Activated T-cell treated with anti-CD3 and anti-CD28 coated beads for 48 hours (primary cell): ENCODE data around the gene CCND1.

Source experiments
- DNase-seq: peaks from one replicate; pipeline ENCODE4 v3.0.0-alpha.2; 2020; ENCODE audit warnings: low read depth

CCND1 gene

DNA sequence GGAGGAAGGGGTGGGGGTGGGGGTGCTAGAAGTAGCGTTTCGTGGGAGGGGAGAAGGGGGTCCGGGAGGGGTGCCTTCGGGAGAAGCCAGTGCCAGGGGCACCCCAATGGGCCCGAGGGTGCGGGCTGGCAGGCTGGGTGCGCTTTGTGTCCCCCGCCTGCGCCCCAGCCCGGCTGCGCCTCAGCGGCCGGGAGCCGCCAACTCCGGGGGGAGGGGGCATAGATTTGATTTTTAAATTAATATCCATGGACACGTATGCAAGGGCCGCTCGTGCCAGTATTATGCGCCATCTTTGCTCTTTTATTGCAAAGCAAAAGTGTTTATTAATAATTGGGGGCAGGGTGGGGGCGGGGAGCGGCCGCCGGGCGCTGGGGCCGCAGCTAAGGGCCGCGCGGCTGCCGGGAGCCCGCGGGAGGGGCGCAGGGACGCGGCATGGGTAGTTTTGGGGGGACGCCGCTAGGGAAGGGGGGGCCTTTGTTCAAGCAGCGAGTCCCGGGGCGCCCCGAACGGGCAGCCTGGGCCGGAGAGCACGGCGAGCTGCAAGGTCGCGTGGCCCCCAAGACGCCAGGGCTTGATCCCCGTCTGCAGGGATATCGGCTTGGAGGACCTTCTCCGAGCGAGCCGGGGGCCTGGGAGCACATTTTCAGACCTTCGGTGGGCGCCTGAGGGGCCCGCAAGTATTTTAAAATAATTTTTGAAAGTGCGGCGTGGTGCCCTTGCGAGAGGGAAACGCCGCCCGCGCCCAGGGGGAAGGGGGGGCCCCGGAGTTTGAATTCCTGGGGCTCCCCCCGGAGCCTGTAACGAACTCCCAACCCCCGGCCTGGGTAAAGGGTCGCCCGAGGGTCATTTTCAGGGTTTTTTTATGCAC lies 959 bp downstream of the CCND1 start:
- DNase-seq, result no peak

DNA sequence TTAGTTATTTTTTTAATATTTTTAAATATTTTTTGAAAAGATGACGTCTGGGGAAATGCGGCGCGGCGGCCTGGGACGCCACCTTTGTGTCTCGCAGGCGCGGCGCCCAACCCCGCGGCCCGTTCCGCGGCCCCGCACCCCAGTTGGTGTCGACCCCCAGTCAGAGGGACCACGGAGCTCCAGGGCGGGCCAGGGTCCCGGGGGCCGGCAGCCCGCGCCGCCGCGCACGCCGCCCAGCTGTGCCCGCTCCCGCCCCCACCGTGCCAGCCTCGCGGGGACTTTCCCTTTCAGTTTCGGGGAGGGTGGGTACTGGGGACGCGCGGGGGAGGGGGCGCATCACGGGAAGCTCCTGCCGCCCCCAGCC lies 1.6 kb downstream of the CCND1 start:
- DNase-seq, result no peak

DNA sequence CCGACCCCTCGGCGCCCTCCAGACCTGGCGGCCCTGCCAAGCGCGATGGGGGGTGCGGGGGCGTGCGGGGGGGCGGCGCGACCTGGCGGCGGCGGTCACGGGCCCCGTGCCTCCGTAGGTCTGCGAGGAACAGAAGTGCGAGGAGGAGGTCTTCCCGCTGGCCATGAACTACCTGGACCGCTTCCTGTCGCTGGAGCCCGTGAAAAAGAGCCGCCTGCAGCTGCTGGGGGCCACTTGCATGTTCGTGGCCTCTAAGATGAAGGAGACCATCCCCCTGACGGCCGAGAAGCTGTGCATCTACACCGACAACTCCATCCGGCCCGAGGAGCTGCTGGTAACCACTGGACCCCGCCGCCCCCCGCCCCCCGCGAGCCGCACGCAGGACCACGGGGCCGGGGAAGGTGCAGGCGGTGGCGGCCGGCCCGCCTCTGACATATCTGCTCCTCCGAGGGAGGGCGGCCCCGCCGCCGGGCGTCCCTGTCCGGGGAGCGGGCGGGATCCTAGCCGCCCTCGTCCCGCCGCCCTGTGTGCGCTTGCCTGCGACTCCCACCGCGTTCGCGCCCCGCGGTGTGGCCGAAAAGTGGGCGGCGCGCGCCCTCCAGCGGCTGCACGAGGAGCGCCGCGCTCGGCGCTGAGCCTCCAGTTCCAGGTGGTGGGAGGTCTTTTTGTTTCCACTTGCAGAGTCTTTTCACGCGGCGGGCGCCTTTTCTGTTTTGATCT lies 2.1 kb downstream of the CCND1 start:
- DNase-seq, result peak; percentile 82

DNA sequence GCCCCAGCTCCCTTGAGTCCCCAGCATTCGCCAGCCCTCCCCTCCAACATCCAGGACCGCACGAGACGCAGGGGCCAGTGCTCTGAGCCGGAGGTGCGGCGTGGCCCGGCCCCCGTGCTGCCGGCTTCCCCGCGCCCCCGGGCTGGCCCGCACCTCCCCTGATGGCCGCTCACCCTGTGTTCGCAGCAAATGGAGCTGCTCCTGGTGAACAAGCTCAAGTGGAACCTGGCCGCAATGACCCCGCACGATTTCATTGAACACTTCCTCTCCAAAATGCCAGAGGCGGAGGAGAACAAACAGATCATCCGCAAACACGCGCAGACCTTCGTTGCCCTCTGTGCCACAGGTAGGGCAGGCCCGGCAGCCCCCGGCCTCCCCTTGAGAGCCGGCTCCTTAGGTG lies 2.7 kb downstream of the CCND1 start:
- no peak for DNase-seq

DNA sequence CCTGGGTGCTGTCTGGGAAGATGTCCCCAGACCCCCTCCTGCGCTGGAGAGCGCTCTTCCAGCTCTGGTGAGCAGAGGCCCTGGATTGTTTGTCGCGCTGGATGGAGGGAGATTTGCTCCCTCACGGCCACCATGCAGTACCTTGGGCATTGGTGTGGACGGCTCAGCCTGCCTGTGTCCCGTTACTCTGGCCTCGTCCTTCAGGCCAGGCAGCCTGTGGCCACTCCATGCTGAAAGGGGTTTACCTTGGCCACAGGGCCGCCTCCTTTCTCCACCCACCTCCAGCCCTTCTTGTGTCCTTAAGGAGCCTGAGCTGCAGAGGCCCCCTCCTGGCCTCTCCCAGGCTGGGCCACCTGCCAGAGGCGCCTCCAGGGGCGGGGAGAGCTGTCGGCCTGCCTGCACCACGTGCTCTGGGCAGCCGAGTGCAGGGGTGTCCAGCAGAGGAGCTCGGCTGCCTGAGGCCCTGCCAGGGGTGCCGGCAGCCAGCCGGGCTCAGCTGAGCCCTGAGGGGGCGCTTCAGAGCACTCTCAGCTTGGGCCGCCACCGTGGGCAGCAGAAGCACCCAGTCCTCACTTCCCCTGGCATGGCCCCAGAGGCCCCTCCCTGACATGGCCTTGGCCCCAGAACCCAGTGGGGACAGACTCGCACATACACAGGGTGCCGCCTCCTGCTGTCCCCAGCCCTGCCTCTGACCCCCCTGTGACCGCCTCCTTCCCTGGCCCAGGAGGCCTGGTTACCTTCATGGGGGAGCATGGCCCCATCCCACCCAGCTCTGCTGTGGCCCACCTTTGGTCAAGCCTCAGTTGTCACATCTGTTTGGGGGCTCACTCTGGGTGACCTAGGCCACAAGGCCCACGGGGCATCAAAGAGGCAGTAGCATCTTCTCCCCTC lies 3.4 kb downstream of the CCND1 start:
- no peak for DNase-seq

DNA sequence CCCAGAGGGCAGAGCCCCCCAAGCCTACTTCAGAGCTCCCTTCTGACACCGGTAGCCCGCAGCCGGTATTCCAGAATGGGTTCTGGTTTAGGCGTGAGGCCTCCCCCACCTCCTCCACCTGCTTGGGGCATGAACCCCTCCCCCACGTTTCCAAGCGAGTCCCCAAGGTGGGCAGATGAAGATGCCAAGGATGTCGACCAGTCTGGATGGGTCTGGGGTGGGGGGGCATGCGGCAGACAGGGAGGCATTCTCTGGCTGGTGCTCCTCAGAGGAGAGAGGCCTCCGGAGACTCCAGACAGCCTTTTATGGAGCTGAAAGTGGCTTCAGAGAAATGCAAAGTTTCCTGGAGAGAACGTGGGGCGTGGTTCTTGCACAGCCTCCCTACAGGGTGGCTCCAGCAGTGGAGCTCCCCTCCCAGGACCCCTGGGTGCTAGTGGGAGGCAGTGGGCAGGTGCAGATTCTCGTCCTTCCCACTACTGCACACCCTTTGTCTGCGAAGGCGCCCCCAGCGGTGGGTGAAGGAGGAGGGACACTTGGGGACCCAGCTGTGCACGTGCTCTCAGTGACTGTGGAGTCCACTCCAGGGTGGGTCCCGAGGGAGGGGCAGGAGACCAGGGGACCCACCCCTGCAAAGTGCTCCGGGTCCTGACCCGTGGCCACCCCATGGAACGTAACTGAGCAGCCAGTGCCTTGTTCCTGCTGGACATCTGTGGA lies 4.2 kb downstream of the CCND1 start:
- DNase-seq, result no peak

DNA sequence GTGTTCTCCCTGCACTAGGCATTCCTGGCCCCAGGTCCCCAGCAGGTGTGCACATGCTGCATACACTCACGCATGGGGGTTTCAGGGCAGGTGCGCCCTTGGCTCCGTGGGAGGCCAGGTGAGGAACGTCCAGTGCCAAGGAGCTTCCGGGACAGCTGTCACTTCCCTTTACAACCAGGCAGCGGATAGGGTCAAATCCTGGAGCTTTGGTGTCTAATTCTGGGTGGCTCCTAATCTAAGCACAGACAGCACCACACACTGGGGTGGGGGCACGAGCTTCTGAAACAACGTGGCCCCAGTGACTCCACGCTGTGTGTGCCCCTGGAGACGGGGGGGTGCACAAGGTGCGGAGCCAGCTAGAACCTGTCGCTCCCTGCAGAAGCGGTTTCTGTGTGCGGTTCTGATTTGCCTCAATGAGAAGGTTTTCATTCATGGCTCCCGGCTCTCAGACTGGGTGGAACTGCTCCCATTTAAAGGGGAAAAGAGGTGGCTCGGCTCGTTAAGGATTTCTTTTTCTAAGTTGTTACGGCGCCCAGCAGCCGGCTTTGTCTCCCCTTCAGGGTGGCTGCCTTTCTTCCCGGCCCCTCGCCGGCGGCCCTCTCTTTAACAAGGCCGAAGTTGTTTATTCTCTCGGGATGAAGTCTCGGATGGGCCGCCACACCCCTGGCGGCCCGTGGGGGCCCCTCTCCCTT lies 5.0 kb downstream of the CCND1 start:
- no peak for DNase-seq

DNA sequence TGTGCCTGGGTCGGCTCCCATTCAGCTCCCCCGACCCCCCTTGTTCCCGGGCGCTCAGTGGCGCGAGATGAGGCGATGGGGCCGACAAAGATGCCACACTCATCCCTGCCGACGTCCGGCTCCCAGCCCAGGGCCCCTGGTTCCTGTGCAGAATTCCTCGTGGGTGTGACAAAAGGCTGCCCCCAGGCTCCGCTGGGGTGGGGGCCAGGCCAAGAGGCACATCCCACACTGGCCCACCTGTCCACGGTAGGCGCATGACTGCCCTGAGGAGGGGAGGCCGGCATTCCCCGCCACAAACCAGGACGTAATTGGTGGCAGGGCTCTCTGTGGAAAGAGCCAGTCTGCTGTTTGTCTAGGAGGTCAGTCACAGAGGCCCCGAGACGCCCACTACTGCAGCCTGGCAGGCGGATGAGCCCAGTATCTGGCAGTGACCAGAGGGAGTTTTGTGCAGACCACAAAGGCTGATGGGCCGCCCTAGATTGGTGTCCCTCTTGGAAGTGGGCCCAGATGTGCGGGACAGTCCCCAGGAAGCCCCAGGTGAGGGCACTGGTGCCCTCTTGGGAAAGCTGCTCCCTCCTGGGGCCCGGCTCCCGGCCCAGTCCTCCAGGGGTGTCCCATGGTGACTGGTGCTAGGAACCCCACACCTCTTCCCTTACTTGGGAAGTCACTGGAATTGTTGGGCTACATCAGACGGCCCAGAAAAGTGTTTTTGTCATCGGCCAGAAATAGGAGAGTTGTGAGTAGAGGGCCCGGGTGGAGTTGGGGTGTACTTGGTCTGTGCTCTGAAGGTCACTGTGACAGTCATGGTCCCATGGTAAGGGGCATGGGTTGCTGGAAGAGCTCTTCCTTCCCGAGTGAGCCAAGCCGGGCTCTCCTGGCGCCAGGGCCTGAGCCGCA lies 5.8 kb downstream of the CCND1 start:
- DNase-seq, result no peak

DNA sequence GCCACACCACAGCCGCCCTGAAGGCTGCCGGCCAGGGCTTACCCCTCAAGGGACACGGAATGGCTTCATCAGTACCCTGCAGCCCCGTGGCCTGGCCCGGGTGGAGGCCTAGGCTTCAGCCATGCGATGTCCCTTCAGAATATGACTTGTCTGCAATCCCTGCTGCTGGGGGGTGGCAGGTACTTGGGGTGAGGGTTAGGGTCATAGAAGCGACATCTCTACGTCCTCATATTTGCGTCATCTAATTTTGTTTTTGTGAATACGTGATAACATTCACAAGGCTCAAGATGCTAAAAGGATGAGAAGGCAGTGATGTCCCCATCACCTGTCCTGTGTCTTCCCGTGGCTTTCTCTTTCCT lies 6.4 kb downstream of the CCND1 start:
- DNase-seq, result no peak

DNA sequence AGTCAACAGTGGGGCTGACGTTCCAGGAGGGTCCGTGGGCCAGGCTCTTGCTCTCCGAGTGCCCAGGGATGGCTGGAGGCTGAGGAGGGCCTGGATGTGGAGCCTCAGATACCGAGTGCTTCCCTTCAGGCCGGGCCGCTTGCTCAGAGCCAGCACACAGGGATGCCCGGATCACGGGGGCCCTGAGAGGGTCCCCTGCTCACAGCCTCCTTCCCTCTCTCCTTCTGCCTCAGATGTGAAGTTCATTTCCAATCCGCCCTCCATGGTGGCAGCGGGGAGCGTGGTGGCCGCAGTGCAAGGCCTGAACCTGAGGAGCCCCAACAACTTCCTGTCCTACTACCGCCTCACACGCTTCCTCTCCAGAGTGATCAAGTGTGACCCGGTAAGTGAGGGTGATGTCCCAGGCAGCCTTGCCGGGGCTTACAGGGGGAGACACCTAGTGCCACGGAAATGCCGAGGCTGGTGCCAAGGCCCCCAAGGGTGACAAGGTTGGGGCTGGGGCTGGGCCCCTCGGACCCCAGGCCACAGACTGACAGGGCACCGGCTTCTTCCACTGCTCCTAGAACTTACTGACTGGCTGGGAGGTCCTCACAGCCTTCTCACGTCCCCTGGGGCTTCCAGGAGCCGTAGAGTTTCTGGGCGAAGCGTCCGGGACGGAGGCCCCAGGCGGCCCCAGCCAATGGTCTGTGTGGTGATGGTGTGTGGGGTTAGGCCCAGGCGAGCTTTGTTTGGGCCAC lies 7.0 kb downstream of the CCND1 start:
- DNase-seq, result no peak

DNA sequence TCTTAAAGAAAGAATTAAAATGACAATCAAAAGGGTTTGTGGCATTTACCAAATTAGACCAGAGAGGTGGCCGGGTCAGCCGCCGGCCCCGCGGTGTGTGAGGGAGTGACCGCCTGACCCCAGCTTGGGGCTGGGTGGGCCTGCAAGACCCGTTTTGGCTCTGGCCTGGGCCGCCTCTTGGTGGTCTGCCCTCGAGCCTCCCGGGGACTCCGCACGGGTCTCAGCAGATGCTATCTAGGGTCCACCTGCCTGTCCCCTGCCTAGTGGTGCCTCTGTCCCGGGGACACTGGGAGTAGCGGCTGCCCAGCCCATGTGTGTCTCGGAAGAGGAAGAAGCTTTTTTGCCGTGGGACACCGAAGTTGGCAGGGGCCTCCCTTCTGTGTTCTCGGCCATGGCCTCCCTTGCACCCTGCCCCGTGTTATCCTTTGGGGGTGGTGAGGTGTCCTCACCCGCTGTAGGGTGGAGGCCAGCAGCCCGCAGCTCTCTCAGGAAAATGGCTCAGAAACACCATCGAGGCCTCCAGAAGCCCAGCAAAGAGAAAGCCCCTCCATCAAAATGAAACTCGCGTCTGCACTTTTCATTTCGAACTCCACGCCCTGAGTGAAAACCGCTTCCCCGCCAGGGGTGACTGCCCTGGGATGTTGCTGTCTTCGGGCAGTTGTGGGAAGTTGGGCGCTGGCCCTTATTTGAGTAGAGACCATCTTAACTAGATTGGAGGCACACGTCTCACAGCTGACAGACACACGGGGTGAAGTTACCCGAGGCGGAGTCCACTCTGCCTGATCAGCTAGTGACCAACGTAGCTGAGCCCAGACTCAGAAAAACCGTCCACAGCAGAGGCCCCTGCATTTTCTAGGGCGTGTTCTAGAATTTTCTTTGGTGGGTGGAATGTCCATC lies 8.0 kb downstream of the CCND1 start:
- no peak for DNase-seq

DNA sequence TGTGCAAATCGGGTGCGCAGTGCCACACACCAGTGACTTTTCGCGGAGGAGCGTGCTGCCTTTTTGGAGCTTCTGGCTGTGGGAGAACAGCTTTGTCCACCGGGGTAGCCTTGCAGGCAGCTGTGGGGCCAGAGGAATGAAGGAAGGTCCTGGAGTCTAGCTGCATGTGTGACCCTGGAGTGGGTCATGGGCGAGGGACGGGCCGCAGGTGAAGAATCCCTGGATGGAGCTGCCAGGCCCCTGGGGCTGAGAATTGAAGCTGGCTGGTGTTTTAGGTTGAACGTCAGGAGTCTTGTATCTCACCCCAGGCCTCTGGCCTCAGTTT lies 8.6 kb downstream of the CCND1 start:
- no peak for DNase-seq

DNA sequence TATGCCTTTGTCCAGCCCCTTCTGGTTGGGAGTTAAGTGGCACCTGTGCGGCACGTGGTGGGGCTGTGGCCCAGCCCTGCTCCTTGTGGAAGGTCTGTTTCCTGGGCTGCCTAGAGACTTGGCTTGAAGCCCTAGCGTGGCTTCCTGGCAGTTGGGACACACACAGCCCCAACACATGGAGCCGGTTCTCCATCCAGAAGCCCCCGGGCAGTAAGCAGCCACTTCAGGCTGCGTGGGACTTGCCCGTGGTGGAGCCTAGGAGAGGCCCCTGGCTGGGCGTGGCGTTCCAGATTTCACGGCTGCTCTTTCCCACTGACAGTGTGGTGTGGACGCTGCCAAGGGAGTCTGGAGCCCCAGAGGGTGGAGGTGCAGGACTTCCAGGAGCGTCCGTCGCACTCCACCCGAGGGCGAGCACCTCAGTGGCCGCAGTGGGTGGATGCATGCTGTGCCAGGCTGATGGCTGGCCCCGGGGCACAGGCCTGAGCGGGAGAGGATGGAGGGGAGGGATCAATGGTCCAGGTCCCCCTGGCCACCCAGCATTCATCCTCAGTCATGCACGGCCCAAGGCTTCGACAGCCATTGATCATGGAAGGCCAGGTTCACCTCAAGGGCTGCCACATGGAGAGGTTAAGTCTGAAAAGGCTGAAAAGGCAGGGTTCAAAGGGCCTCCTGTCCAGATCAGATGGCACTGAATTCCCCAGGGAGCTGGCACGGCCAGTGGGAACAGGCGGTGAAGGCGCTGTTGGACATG lies 9.3 kb downstream of the CCND1 start:
- no peak for DNase-seq

DNA sequence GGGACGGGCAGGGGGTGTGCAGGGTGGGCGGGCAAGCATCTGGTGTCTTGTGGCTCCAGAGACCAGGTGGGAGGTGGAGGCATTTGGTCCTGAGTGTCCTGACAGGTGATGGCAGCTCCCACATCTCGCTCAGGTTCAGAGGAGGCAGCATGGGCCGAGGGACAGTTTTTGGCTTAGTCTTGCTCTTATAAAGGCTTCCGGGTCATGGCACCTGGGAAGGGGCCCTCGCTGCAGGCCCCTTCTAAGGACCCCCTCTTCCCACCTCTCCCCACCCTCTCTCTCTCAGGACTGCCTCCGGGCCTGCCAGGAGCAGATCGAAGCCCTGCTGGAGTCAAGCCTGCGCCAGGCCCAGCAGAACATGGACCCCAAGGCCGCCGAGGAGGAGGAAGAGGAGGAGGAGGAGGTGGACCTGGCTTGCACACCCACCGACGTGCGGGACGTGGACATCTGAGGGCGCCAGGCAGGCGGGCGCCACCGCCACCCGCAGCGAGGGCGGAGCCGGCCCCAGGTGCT lies 9.9 kb downstream of the CCND1 start:
- no peak for DNase-seq

DNA sequence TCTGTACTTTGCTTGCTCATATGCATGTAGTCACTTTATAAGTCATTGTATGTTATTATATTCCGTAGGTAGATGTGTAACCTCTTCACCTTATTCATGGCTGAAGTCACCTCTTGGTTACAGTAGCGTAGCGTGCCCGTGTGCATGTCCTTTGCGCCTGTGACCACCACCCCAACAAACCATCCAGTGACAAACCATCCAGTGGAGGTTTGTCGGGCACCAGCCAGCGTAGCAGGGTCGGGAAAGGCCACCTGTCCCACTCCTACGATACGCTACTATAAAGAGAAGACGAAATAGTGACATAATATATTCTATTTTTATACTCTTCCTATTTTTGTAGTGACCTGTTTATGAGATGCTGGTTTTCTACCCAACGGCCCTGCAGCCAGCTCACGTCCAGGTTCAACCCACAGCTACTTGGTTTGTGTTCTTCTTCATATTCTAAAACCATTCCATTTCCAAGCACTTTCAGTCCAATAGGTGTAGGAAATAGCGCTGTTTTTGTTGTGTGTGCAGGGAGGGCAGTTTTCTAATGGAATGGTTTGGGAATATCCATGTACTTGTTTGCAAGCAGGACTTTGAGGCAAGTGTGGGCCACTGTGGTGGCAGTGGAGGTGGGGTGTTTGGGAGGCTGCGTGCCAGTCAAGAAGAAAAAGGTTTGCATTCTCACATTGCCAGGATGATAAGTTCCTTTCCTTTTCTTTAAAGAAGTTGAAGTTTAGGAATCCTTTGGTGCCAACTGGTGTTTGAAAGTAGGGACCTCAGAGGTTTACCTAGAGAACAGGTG lies 11.1 kb downstream of the CCND1 start:
- DNase-seq, result no peak

DNA sequence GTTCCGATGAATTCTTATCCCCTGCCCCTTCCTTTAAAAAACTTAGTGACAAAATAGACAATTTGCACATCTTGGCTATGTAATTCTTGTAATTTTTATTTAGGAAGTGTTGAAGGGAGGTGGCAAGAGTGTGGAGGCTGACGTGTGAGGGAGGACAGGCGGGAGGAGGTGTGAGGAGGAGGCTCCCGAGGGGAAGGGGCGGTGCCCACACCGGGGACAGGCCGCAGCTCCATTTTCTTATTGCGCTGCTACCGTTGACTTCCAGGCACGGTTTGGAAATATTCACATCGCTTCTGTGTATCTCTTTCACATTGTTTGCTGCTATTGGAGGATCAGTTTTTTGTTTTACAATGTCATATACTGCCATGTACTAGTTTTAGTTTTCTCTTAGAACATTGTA lies 12.0 kb downstream of the CCND1 start:
- no peak for DNase-seq

DNA sequence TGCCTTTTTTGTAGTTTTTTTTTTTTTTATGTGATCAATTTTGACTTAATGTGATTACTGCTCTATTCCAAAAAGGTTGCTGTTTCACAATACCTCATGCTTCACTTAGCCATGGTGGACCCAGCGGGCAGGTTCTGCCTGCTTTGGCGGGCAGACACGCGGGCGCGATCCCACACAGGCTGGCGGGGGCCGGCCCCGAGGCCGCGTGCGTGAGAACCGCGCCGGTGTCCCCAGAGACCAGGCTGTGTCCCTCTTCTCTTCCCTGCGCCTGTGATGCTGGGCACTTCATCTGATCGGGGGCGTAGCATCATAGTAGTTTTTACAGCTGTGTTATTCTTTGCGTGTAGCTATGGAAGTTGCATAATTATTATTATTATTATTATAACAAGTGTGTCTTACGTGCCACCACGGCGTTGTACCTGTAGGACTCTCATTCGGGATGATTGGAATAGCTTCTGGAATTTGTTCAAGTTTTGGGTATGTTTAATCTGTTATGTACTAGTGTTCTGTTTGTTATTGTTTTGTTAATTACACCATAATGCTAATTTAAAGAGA lies 12.5 kb downstream of the CCND1 start:
- no peak for DNase-seq
